OCI-LY7 (cell line): ENCODE measurements around the gene PALD1. TPM values are rescaled to one million over a fixed set of nuclear protein-coding genes. Genes with fewer than 3 reads are reported as not detected.

Experiments used
- BruUV-seq: library from RNA; stranded (reverse); fragments of 400-500 nt; replicated peaks from 2 replicates; lab custom pipeline; 2021; lab: Mats Ljungman, UMichigan
- CTCF ChIA-PET: fragments of 300-600 bp; sonication (Branson Sonifier 250); formaldehyde crosslinking; loops from one replicate; lab custom pipeline; 2022; ENCODE audit warnings: antibody characterized with exemption; ENCODE audit not compliant: unreplicated experiment; lab: Charles Lee
- POLR2A ChIA-PET: fragments of 300-600 bp; sonication (Branson Sonifier 250); formaldehyde crosslinking; loops from one replicate; lab custom pipeline; 2022; ENCODE audit warnings: antibody characterized with exemption; lab: Charles Lee
- DNase-seq: peaks from one replicate; pipeline ENCODE4 v3.0.0-alpha.2; 2015; ENCODE audit warnings: low spot score
- H2AFZ ChIP-seq: fragments of 200-600 bp; sonication (generic), shearing (Covaris generic); 2 replicates; pipeline ENCODE4 v1.6.1; 2014; ENCODE audit warnings: mild to moderate bottlenecking, antibody characterized with exemption, low read length, moderate library complexity
- H3K27ac ChIP-seq: fragments of 200-600 bp; sonication (generic); 2 replicates; pipeline ENCODE4 v1.5.1; 2014; ENCODE audit warnings: mixed run types, low read depth, mild to moderate bottlenecking, moderate library complexity, low read length, inconsistent platforms; ENCODE audit not compliant: poor library complexity, severe bottlenecking
- H3K36me3 ChIP-seq: fragments of 200-600 bp; sonication (generic); 2 replicates; pipeline ENCODE4 v1.6.1; 2014; ENCODE audit warnings: mild to moderate bottlenecking, antibody characterized with exemption, low read length, moderate library complexity, mixed read lengths; ENCODE audit not compliant: insufficient read depth
- H3K4me1 ChIP-seq: fragments of 200-600 bp; sonication (generic); 2 replicates; pipeline ENCODE4 v1.5.1; 2014; ENCODE audit warnings: mild to moderate bottlenecking, low read length; ENCODE audit not compliant: insufficient read depth, poor library complexity, severe bottlenecking
- H3K4me2 ChIP-seq: fragments of 200-600 bp; sonication (generic); 2 replicates; pipeline ENCODE4 v1.6.1; 2014; ENCODE audit warnings: mild to moderate bottlenecking, low read length
- H3K4me3 ChIP-seq: fragments of 200-600 bp; sonication (generic); 2 replicates; pipeline ENCODE4 v1.5.1; 2014; ENCODE audit warnings: mild to moderate bottlenecking, low read depth, low read length; ENCODE audit not compliant: poor library complexity, severe bottlenecking
- H3K79me2 ChIP-seq: fragments of 200-600 bp; sonication (generic); 2 replicates; pipeline ENCODE4 v1.6.1; 2016; ENCODE audit warnings: low read depth, mild to moderate bottlenecking, low read length, moderate library complexity, mixed read lengths; ENCODE audit not compliant: insufficient read depth
- H3K9me2 ChIP-seq: fragments of 200-600 bp; sonication (generic); 2 replicates; pipeline ENCODE4 v1.6.1; 2016; ENCODE audit warnings: mild to moderate bottlenecking, low read length, mixed read lengths; ENCODE audit not compliant: insufficient read depth
- H3K9me3 ChIP-seq: fragments of 200-600 bp; sonication (generic); 2 replicates; pipeline ENCODE4 v1.6.1; 2014; ENCODE audit warnings: mild to moderate bottlenecking, mixed run types, low read length, mixed read lengths
- H4K20me1 ChIP-seq: fragments of 200-600 bp; sonication (generic); 2 replicates; pipeline ENCODE4 v1.6.1; 2014; ENCODE audit warnings: mild to moderate bottlenecking, antibody characterized with exemption, low read length, moderate library complexity, mixed read lengths; ENCODE audit not compliant: insufficient read depth
- CTCF ChIP-seq: fragments of 200-600 bp; sonication (generic); conservative IDR thresholded peaks from 2 replicates; pipeline ENCODE4 v1.5.1; 2014; ENCODE audit warnings: mild to moderate bottlenecking, antibody characterized with exemption, low read length, moderate library complexity, mixed read lengths
- EZH2phosphoT487 ChIP-seq: fragments of 200-600 bp; sonication (generic); IDR thresholded peaks from 2 replicates; pipeline ENCODE4 v1.6.1; 2018; ENCODE audit warnings: low read depth, borderline replicate concordance, mild to moderate bottlenecking, mixed run types, antibody characterized with exemption, low read length, moderate library complexity, mixed read lengths
- intact Hi-C: fragments of 100-400 bp; cut with micrococcal nuclease; formaldehyde crosslinking; loops from one replicate; pipeline ENCODE4 v1.10.0; 2022; ENCODE audit not compliant: unreplicated experiment
- total RNA-seq, 2 experiments: library from RNA; depleted of rRNA in 1 of 2; stranded (reverse); fragments of >200 nt in 1 of 2; shearing (Covaris generic) in 1 of 2; gene quantifications; 2 replicates each; pipeline ENCODE4 v1.2.3, GENCODE V29; 2014 to 2022

Gene PALD1
- total RNA-seq, 2 experiments from 2014 or later, result 52.7 to 66.7 TPM

- Histone ChIP-seq H3K9me2 (no peaks in the 10 kb centered on the region), H3K27ac (no peak overlapping the region), H3K4me2 (no peak overlapping the region), H3K79me2 (no peaks in the 10 kb centered on the region), H3K9me3 (no peaks in the 10 kb centered on the region), H3K4me1 (peaks cover 11% of the 10 kb centered on the region), H4K20me1 (no peaks in the 10 kb centered on the region), H3K36me3 (peaks cover 86% of the 10 kb centered on the region), H3K4me3 (no peak overlapping the region), H2AFZ (no peak overlapping the region)
- DNase-seq, result no peak
- POLR2A ChIA-PET, result interaction anchor here (1.3 kb wide), 1 partner anchor 32 kb away, joined by 3 read pairs; no protein-coding TSS in a partner anchor
- TF ChIP-seq CTCF (no peak), EZH2phosphoT487 (no peak)
- intact Hi-C loops, result no loop called here
- CTCF ChIA-PET, result no interaction called here
- BruUV-seq, result no TSS peak
Measured at GRCh38 chr10:70552586-70552985, 74.0 kb downstream of the PALD1 start.

- BruUV-seq, result no TSS peak
- Histone ChIP-seq H3K4me2 (no peak overlapping the region), H2AFZ (no peak overlapping the region), H4K20me1 (no peaks in the 10 kb centered on the region), H3K4me3 (no peak overlapping the region), H3K36me3 (peaks cover 69% of the 10 kb centered on the region), H3K27ac (no peak overlapping the region), H3K79me2 (no peaks in the 10 kb centered on the region), H3K4me1 (peaks cover 39% of the 10 kb centered on the region), H3K9me3 (no peaks in the 10 kb centered on the region), H3K9me2 (no peaks in the 10 kb centered on the region)
- ChIA-PET CTCF (no interaction called here), POLR2A (interaction anchor here (0.6 kb wide), 2 partner anchors 66 to 76 kb away, joined by 3 read pairs; no protein-coding TSS in a partner anchor)
- intact Hi-C loops, result no loop called here
- TF ChIP-seq CTCF, result no peak
- no peak for TF ChIP-seq EZH2phosphoT487
- DNase-seq, result no peak
Measured at GRCh38 chr10:70555371-70555770, 76.8 kb downstream of the PALD1 start.

GRCh38 chr10:70557086-70557845 lies 78.7 kb downstream of the PALD1 start:
- H3K36me3 ChIP-seq, result peaks cover 56% of the 10 kb centered on the region
- H4K20me1 ChIP-seq, result no peaks in the 10 kb centered on the region
- no peak for TF ChIP-seq CTCF
- TF ChIP-seq EZH2phosphoT487, result no peak
- H3K9me3 ChIP-seq, result no peaks in the 10 kb centered on the region
- H2AFZ ChIP-seq, result no peak overlapping the region
- intact Hi-C loops, result no loop called here
- no peaks in the 10 kb centered on the region for H3K9me2 ChIP-seq
- H3K4me2 ChIP-seq, result peak overlapping the region; percentile 56
- H3K4me3 ChIP-seq, result no peak overlapping the region
- H3K4me1 ChIP-seq, result peaks cover 58% of the 10 kb centered on the region
- BruUV-seq, result no TSS peak
- H3K27ac ChIP-seq, result peak overlapping the region; percentile 73
- no peak for DNase-seq
- H3K79me2 ChIP-seq, result no peaks in the 10 kb centered on the region
- CTCF ChIA-PET, result no interaction called here
- POLR2A ChIA-PET, result interaction anchor here (0.7 kb wide), 1 partner anchor 202 kb away, joined by 3 read pairs; no protein-coding TSS in a partner anchor
